Stromal cell of bone marrow (primary cell): ENCODE measurements around the gene XAF1.
"Not testable (repeated sequence)": the region's sequence is repeated elsewhere in the genome, so short reads cannot be mapped to it uniquely, and the experiment has no call there.

Experiments used
- DNase-seq: peaks from one replicate; pipeline ENCODE4 v3.0.0-alpha.2; 2012; ENCODE audit warnings: low read depth

Gene XAF1

GRCh38 chr17:6755731-6756184, at the start of gene XAF1:
TSS of gene XAF1 (plus strand) at chr17:6756046. CDS start at chr17:6756079, 33 bp downstream.
- DNase-seq, result peak; percentile 64

GRCh38 chr17:6706499-6706898, 49.3 kb upstream of the XAF1 start:
- no peak for DNase-seq

GRCh38 chr17:6706996-6707395, 48.9 kb upstream of the XAF1 start:
- DNase-seq, result no peak

- DNase-seq, result no peak
These were observed 47.4 kb upstream of the XAF1 start for GRCh38 chr17:6708357-6708961.

- DNase-seq, result no peak
These were observed 45.5 kb upstream of the XAF1 start for GRCh38 chr17:6710317-6710716.

GRCh38 chr17:6711081-6711674, 44.7 kb upstream of the XAF1 start:
- DNase-seq, result no peak

GRCh38 chr17:6711681-6712057, 44.2 kb upstream of the XAF1 start:
- no peak for DNase-seq

- DNase-seq, result no peak
These were observed 43.6 kb upstream of the XAF1 start for GRCh38 chr17:6712058-6712853.

- no peak for DNase-seq
These were observed 43.1 kb upstream of the XAF1 start for GRCh38 chr17:6712854-6713129.

- DNase-seq, result no peak
These were observed 42.5 kb upstream of the XAF1 start, which contains the start of gene SLC13A5 for GRCh38 chr17:6713130-6713917. TSS of gene SLC13A5 (minus strand) at chr17:6713369. CDS start at chr17:6713333, 36 bp downstream.

- DNase-seq, result no peak
These were observed 42.0 kb upstream of the XAF1 start for GRCh38 chr17:6713918-6714271.

GRCh38 chr17:6714315-6714874, 41.5 kb upstream of the XAF1 start:
- DNase-seq, result no peak

GRCh38 chr17:6716736-6717135, 39.1 kb upstream of the XAF1 start:
- no peak for DNase-seq

GRCh38 chr17:6721744-6722143, 34.1 kb upstream of the XAF1 start:
- DNase-seq, result no peak

- DNase-seq, result no peak
These were observed 31.8 kb upstream of the XAF1 start for GRCh38 chr17:6724009-6724408.

GRCh38 chr17:6729531-6729930, 26.3 kb upstream of the XAF1 start:
- DNase-seq, result no peak

- DNase-seq, result not testable (repeated sequence)
These were observed 9.2 kb upstream of the XAF1 start for GRCh38 chr17:6746665-6747064.

GRCh38 chr17:6748617-6749016, 7.2 kb upstream of the XAF1 start:
- DNase-seq, result no peak

- no peak for DNase-seq
These were observed 6.3 kb upstream of the XAF1 start for GRCh38 chr17:6749519-6749918.

- DNase-seq, result peak; percentile 99
These were observed 3.6 kb upstream of the XAF1 start for GRCh38 chr17:6752068-6752909.

GRCh38 chr17:6753006-6753445, 2.8 kb upstream of the XAF1 start:
- DNase-seq, result peak; percentile 53
